Embryonic facial prominence (tissue), 1 donor: ENCODE measurements around the gene TTC39C.

Experiments
- DNase-seq: peaks from one replicate; pipeline ENCODE4 v3.0.0-alpha.2; 2016; ENCODE audit errors: extremely low spot score

TTC39C gene

DNA sequence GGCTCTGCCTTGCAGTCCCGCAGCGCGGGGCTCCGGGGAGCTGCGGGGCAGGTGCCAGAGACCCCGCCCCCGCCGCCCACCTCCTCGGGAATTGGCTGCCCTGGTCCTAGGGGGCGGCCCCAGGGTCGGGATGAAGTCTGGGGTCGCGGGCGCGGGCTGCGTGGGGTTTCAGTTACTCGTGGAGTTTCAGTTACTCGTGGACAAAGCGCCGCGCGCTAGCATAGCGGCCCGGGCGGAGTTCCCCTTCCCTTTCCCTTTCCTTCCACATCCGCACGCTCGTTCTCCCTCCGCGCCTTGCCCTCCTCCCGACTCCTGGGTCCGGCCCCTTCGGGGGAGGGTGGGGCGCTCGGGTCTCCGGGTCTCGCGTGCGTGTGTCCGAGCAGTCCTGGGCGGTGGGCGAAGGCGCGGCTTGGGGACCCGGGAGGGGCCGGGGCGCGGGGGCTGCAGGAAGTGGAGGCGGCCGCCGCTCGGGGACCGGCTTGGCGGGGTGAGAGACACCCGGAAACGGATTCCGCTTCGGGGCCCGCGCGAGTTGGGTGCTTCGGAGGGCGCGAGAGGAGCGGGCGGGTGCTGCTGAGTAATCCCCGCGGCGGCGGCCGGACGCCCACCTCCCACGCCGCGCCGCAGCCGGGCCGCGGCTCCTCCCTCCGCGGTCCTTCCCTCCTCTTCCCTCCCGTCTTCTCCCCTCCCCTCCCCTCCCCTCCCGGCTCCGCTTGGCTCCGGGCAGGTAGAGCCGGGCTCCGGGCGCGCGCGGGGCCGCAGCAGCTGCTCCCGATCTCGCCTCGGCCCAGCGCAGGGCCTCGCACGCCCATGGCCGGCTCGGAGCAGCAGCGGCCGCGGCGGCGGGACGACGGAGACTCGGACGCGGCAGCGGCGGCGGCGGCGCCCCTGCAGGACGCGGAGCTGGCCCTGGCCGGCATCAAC lies at the start of gene TTC39C:
TSS of gene TTC39C (plus strand) at position 693 of the 924 bp plus-strand sequence. CDS start at position 811, 118 bp downstream.
- no peak for DNase-seq

DNA sequence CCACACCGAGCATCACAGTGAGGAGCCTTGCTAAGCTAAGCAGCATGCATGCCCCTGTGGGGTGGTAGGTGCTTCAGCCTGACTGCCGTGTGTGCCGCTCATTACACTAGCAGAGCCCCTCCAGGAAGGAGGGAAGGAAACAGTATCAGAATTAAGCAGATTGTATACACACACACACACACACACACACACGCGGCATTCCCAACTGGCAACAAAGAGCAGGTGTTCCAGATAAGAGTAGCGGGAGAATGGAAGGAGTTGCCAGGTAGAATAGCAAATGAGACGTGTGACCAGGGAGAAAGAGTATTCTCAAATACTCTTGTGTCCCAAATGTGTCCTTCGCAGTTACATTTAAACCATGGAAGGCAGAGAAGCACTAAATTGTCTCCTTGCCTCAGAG lies 47.6 kb upstream of the TTC39C start:
- no peak for DNase-seq

- DNase-seq: no peak
Measured at GRCh38 chr18:23967321-23968089, 47.0 kb upstream of the TTC39C start.

DNA sequence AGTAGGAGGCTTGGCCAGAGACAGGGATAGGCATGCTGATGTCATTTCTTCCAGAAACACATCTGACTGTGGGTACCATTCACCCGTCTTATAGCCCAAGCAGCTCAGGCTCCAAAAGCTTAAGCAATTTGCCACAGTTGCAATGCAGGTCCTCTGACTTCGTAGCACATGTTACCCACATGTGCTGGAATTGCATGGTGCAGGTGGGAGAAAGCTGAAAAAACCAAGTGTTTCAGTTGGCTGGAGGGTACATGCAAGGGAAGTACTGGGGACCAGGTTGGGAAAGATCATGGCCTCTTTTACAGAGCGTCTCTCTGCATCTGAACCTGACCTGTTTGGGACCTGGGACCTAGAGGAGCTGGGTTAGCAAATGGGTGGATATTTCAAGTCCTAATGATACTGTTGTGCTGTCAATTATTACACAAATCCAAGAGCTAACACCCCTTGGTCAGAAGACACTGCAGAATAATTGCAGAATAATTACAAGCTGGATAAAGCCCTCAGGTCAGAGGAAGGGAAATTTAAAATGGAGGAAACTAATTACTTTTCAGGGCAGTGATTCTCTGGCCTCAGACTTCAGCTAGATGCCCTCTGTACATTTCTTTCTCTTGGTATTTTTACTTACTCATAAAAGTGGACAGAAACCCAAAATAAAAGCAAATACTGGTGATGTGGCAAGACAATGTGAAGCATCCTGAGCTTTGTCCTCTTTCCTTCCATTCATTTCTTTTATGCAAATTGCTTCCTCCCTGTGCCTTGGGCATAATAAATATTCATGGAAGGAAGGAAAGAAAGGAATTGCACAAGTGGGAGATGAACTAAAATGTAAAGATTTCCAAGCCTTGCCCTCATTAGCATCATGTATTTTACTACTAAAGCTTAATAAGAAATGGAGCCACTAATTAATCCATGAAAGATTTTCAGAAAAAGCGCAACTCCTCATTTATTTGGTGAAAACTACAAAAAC lies 45.6 kb upstream of the TTC39C start:
- no peak for DNase-seq

DNA sequence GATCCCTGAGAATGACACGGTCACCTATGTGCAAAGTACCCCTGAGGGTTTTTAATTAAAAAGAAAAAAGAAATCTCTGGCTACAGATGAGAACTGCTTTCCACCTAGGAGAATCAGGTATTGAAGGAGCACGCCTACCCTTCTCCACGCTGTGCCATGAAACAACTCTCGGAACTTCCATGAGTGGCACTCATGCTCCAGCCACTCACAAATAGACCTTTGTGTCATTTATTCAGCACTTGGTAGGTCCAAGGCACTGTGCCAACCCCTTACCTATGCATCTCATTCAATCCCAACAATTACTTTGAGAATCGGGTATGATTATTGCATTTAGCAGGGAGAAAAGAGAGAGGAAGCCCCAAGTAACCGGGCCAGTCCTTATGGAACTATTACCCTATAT lies 44.9 kb upstream of the TTC39C start:
- no peak for DNase-seq

GRCh38 chr18:23970161-23971096 lies 44.1 kb upstream of the TTC39C start:
- DNase-seq: no peak

GRCh38 chr18:23971097-23971440 lies 43.5 kb upstream of the TTC39C start:
- no peak for DNase-seq

DNA sequence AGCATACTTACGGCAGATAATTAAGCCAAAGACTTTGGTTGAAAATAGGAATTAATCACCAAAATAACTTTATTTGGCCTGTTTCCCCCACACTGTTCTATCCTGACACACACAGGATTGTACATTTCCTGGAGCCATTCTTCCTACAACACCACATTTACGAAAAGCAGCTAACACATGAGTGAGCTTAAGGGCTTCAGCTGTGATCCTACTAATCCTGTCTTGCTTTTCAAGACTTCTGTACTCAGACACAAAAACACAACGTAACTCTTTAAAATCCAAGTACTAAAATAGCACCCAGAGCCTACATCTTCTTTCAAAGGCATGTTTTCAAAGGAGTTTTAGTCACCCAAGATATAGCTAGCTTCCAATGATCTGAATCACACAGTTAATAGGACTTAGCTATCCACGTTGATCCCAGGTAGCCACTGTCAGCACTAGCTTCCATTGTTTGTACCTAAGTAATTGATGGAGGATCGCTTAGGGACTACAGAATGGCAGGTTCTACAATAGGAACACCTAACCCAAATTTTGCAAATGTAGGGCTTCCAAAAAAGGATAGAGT lies 42.8 kb upstream of the TTC39C start:
- DNase-seq: no peak

DNA sequence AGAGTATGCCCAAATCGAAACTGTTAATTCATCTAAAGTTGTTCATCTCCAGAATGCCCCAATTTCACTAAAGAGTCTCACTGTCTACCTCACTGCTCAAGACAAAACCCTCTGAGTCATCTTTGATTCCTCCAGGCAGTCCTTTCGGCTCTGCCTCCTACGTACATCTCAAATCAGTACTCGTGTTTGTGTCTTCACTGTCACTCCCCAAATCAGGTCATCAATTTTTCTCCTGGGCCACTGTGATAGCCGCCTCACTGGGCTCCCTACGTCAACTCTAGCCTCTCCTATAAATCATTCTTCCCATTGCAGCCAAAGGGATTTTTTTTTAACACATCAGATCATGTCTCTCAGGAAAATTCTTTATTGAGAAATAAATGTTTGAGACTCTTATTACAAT lies 42.1 kb upstream of the TTC39C start:
- no peak for DNase-seq

DNA sequence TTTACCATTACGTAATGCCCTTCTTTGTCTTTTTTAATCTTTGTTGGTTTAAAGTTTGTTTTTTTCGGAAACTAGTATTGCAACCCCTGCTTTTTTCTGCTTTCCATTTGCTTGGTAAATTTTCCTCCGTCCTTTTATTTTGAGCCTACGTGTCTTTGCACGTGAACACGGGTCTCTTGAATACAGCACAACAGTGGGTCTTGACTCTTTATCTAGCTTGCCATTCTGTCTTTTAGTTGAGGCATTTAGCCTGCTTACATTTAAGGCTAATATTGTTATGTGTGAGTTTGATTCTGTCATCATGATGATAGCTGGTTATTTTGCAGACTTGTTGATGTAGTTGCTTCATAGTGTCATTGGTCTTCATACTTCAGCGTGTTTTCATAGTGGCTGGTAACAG lies 37.5 kb upstream of the TTC39C start:
- no peak for DNase-seq

DNA sequence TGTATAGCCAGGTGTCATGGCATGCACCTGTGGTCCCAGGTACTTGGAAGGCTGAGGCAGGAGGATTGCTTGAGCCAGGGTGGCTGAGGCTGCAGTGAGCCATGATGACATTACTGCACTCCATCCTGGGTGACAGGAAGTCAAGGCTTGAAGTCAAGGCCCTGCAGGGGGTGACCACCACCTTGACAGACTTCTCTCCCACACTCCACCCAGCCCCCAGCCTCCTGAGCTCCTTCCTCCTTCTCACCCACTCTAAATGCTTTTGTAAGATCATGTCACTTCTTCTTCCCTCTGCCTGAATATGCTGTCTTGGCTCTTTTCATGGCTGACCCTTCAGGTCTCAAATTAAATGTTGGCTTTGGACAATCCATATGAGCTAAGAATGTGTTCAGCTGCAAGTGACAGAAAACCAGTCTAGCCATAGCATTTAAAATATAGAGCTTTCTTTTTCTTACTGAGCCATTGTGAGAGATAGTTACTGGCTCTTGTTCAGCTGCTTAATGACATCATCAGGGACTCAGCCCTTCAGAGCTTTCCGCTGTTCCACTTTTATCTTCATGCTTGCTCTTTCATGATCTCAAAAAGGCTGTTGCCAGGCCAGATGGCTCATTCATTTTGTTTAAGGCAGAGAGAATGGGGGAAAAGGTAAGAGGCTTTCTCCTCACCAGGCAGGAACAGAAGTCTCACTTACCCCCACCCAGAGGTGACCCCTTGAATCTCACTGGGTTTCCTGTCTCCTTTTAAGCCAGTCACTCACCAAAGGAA lies 36.7 kb upstream of the TTC39C start:
- DNase-seq: no peak

DNA sequence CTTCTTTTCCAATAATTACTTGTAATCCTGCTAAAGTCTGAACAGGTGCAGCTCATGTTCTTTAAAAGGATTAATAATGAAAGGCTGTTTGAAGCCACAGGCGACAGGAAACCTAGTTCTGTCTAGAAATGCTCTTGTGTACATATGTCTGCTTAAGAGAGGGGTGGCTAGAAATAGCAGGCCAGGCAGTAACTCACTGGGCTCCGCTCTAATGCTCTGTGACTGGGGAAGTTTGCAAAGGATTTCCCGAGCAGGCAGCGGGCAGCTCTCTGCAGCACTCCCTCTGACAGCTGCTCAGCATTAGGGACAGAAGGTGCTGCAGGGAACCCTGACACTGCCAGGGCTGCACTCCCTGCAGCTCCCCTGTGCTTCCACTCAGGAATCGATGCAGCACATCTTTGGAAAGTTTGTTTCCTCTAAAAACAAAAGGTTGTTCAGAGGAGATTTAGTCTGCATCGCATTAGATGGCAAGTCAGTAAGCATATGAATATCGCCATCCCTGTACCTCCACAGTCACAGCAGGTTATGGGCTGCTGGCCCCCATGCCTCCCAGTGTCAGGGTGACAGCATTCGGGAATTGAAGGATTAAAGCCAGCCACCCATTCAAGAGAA lies 33.1 kb upstream of the TTC39C start:
- DNase-seq: peak; percentile 9

GRCh38 chr18:23982155-23983079 lies 32.1 kb upstream of the TTC39C start:
- DNase-seq: peak; percentile 15

GRCh38 chr18:23983112-23983511 lies 31.4 kb upstream of the TTC39C start:
- no peak for DNase-seq

DNA sequence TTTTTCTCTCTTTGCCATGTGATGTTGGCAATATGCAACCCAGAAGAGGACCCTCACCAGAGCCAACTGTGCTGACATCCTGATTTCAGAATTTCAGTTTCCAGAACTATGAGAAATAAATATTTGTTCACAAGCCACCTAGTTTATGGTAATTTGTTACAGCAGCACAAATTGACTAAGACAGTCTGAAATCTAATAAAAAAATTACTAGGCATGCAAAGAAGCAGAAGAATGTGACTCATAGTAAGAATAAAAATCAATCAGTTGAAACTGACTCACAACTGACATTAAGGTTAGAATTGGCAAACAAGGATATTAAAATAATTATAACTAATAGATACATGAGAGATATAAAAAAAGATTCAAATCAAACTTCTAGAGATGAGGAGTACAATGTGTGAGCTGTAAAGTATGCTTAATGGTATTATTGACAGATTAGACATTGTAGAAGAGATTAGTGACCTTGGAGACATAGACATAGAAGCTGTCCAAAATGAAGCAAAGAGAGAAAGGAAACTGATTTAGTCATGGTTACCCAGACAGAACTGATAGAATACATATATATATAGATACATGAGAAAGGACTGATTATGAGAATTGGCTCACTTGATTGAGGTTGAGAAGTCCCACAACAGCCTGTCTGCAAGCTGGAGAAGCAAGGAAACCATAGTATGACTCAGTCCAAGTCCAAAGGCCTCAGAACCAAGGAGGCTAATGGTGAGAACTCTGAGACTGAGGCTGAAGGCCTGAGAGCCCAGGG lies 27.8 kb upstream of the TTC39C start:
- no peak for DNase-seq

- DNase-seq: no peak
Measured at GRCh38 chr18:23990474-23991410, 23.8 kb upstream of the TTC39C start.
